Thyroid gland (tissue), 4 donors: ENCODE results near the gene DKK1. TPM values are rescaled to one million over a fixed set of nuclear protein-coding genes. Genes with fewer than 3 reads are reported as not detected.
A peak's percentile ranks its signal among the peaks of the same experiment; 100 is the strongest.

Source experiments
- DNase-seq, 2 donors: peaks; one replicate each; pipeline ENCODE4 v3.0.0-alpha.2; 2019
- H3K27ac ChIP-seq, 3 donors: fragments of 200-600 bp; sonication (generic); 1 replicate in 2 of 3; 2 replicates in 1 of 3; pipeline ENCODE4 v1.5.1; 2016 to 2019; ENCODE audit warnings: mild to moderate bottlenecking in 1 of 3, moderate library complexity in 1 of 3
- H3K27me3 ChIP-seq: fragments of 200-600 bp; sonication (generic); one replicate; pipeline ENCODE4 v1.5.1; 2019
- H3K36me3 ChIP-seq, 2 donors: fragments of 200-600 bp; sonication (generic); one replicate each; pipeline ENCODE4 v1.5.1; 2016 to 2019
- H3K4me1 ChIP-seq, 2 donors: fragments of 200-600 bp; sonication (generic); one replicate each; pipeline ENCODE4 v1.5.1; 2017 to 2019
- H3K4me3 ChIP-seq, 3 donors: fragments of 200-600 bp; sonication (generic); replicated peaks in 1 of 3; 1 replicate in 2 of 3; 2 replicates in 1 of 3; pipeline ENCODE4 v1.5.1; 2016; ENCODE audit warnings: mild to moderate bottlenecking in 1 of 3
- H3K9me3 ChIP-seq: fragments of 200-600 bp; sonication (generic); one replicate; pipeline ENCODE4 v1.5.1; 2017
- POLR2A ChIP-seq, 2 donors: fragments of 450-650 bp; IDR thresholded peaks; one replicate each; pipeline ENCODE4 v1.6.1; 2017; ENCODE audit warnings: antibody characterized with exemption in 2 of 2, mild to moderate bottlenecking in 2 of 2, moderate library complexity in 1 of 2
- WGBS, 2 donors: methylation state at CpG; one replicate each; pipeline ENCODE4 v1.1.5; 2017; 5-methylcytosine and 5-hydroxymethylcytosine counted together
- intact Hi-C: fragments of 100-400 bp; cut with DNase I; formaldehyde crosslinking; loops from one replicate; pipeline ENCODE4 v1.15.1; 2023
- total RNA-seq, 4 donors: library from RNA; depleted of rRNA; stranded (reverse); fragments of >200 nt; gene quantifications; one replicate each; pipeline ENCODE4 v1.2.3, GENCODE V29; 2016
- TF ChIP-seq, protein P1 (sequence below), 6 experiments: fragments of 200-600 bp in 3 of 6; fragments of 450-650 bp in 3 of 6; sonication (generic) in 3 of 6; IDR thresholded peaks; one replicate each; pipeline ENCODE4 v1.5.1; 2016 to 2019; ENCODE audit warnings: antibody characterized with exemption in 6 of 6, mild to moderate bottlenecking in 2 of 6, inconsistent platforms in 1 of 6, moderate library complexity in 1 of 6

Gene DKK1, protein sequence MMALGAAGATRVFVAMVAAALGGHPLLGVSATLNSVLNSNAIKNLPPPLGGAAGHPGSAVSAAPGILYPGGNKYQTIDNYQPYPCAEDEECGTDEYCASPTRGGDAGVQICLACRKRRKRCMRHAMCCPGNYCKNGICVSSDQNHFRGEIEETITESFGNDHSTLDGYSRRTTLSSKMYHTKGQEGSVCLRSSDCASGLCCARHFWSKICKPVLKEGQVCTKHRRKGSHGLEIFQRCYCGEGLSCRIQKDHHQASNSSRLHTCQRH
- total RNA-seq = 1 to 10 TPM in 2 of 4 donors, not detected in 2; 1.7 to 3.2 TPM

DNA sequence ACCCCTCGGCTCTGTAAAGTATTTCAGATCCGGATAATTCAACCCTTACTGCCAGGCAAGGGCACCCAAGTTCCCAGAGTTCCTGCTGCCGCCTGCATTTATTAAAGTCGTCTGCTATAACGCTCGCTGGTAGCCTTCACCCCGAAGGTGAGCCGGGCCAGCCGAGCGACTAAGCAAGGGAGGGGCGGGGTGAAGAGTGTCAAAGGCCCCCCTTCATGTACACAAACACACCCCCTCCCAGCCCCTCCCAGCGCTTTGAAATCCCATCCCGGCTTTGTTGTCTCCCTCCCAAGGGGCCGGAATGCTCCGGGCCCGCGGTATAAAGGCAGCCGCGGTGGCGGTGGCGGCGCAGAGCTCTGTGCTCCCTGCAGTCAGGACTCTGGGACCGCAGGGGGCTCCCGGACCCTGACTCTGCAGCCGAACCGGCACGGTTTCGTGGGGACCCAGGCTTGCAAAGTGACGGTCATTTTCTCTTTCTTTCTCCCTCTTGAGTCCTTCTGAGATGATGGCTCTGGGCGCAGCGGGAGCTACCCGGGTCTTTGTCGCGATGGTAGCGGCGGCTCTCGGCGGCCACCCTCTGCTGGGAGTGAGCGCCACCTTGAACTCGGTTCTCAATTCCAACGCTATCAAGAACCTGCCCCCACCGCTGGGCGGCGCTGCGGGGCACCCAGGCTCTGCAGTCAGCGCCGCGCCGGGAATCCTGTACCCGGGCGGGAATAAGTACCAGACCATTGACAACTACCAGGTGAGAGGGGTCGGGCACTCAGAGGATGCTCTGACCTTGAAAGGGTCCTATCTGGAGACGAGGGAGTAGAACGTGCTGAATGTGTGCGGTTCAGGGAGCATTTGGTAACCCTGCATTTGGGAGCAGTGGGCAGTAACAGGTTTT lies at the start of gene DKK1:
Gene DKK1, plus strand, starts transcription at position 349 of the 889 bp plus-strand sequence. Its CDS starts 154 bp downstream, at position 503.
- intact Hi-C loops = loop anchor here (10.0 kb wide), 1 partner anchor 171 kb away; no protein-coding TSS in a partner anchor
- peaks cover 0 to 23% of the 10 kb centered on the region in 2 donors for H3K4me1 ChIP-seq
- TF ChIP-seq, protein P1, sequence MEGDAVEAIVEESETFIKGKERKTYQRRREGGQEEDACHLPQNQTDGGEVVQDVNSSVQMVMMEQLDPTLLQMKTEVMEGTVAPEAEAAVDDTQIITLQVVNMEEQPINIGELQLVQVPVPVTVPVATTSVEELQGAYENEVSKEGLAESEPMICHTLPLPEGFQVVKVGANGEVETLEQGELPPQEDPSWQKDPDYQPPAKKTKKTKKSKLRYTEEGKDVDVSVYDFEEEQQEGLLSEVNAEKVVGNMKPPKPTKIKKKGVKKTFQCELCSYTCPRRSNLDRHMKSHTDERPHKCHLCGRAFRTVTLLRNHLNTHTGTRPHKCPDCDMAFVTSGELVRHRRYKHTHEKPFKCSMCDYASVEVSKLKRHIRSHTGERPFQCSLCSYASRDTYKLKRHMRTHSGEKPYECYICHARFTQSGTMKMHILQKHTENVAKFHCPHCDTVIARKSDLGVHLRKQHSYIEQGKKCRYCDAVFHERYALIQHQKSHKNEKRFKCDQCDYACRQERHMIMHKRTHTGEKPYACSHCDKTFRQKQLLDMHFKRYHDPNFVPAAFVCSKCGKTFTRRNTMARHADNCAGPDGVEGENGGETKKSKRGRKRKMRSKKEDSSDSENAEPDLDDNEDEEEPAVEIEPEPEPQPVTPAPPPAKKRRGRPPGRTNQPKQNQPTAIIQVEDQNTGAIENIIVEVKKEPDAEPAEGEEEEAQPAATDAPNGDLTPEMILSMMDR (IDR thresholded peaks at IDR 0.05) = peak in 4 of 6 experiments; percentile 11 to 50 (median 36)
- TF ChIP-seq POLR2A (IDR thresholded peaks at IDR 0.05) = no peak
- H3K36me3 ChIP-seq = no peaks in the 10 kb centered on the region
- 2 to 4% methylated on average over 36 to 53 of the region's 55 CpGs for WGBS, 2 donors
- DNase-seq = peak; percentile 29 to 36
- H3K4me3 ChIP-seq = peak within 1 kb of the TSS; percentile 4 to 64 (median 32)
- H3K27ac ChIP-seq = no peak within 1 kb of the TSS
- H3K27me3 ChIP-seq = no peaks in the 10 kb centered on the region
- no peaks in the 10 kb centered on the region for H3K9me3 ChIP-seq

DNA sequence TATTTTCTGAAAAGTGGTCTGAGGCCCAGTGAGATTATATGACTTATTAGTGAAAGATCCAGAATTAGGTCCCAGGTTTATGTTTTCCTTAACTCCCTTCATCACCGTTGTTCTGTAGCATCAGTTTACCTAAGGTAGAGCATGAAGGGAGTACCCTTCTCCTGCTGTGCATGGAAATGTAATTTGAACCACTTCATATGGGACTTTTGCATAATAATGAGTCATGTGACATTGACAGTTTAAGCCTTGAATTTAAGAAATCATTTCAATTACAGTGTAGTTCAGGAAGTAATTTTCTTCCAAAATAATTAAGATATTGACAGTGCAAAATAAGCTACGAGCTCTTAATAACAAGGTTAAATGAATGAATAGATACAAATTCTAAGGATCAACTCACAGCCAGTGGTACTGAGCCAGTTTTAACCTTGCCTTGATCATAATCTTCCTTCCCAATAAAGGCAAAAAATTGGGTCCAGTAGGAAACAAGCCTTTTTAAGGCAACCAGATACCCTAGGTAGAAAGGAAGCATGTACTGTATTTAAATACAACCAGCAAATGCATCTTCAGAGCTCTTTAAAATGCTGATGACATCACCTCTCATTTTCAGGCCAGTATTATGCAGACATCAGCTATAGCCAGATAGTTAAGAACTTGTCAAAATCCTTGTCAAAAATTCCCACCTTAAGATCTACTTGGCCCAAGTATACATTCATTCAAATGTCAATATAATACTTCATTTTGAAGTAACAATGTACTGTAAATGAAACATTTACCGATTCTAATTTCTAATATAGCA lies 48.8 kb upstream of the DKK1 start:
- intact Hi-C loops = no loop called here
- no peak overlapping the region for H3K27ac ChIP-seq

DNA sequence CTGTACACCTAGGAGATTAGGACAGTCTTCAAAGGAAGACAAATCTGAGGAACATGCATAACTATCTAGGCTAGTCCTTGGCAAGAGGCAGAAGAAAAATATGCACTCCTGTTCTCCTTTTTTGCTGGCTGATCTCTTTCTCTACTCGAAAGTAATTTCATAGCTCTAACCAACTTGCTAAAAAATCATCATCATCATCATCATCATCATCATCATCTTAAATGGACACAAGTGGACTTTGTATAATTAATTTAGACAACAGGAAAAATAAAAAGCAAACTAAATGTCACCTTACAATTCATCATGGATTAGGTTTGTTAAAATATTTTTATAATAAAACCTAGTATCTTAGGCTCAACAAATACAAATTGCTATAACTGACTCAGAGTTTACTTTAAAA lies 47.2 kb upstream of the DKK1 start:
- Histone ChIP-seq H3K9me3 (no peaks in the 10 kb centered on the region), H3K27me3 (no peaks in the 10 kb centered on the region), H3K27ac (no peak overlapping the region), H3K4me1 (no peaks in the 10 kb centered on the region), H3K36me3 (no peaks in the 10 kb centered on the region), H3K4me3 (no peak overlapping the region)
- no peak for TF ChIP-seq POLR2A (IDR thresholded peaks at IDR 0.05)
- TF ChIP-seq, protein P1 (IDR thresholded peaks at IDR 0.05) = no peak
- WGBS, 2 donors = 90 to 94% methylated on average over 1 of the region's 1 CpG
- DNase-seq = no peak
- intact Hi-C loops = no loop called here

More for the DNA sequence above, 48.8 kb upstream of the DKK1 start:
- no peak overlapping the region for H3K4me3 ChIP-seq
- H3K36me3 ChIP-seq = no peaks in the 10 kb centered on the region
- WGBS, 2 donors = 83 to 86% methylated on average over 3 of the region's 3 CpGs
- TF ChIP-seq, protein P1 (IDR thresholded peaks at IDR 0.05) = no peak
- TF ChIP-seq POLR2A (IDR thresholded peaks at IDR 0.05) = no peak
- no peaks in the 10 kb centered on the region for H3K27me3 ChIP-seq
- H3K9me3 ChIP-seq = no peaks in the 10 kb centered on the region
- DNase-seq = no peak
- H3K4me1 ChIP-seq = no peaks in the 10 kb centered on the region

GRCh38 chr10:52268790-52269189 lies 45.3 kb upstream of the DKK1 start:
- intact Hi-C loops = no loop called here
- WGBS, 2 donors = 87 to 96% methylated on average over 2 of the region's 2 CpGs
- TF ChIP-seq, protein P1 (IDR thresholded peaks at IDR 0.05) = no peak
- no peak for TF ChIP-seq POLR2A (IDR thresholded peaks at IDR 0.05)
- H3K27ac ChIP-seq = no peak overlapping the region
- no peak overlapping the region for H3K4me3 ChIP-seq
- H3K36me3 ChIP-seq = no peaks in the 10 kb centered on the region
- H3K4me1 ChIP-seq = no peaks in the 10 kb centered on the region
- no peak for DNase-seq
- H3K27me3 ChIP-seq = no peaks in the 10 kb centered on the region
- H3K9me3 ChIP-seq = no peaks in the 10 kb centered on the region
